Activated T-helper 9 cell treated with anti-CD3 and anti-CD28 coated beads, Interleukin-2, amount 50 U/mL, for 16 hours (primary cell): ENCODE measurements around the gene TMEM45A.
"Not testable (repeated sequence)": the region's sequence is repeated elsewhere in the genome, so short reads cannot be mapped to it uniquely, and the experiment has no call there.

Experiments
- DNase-seq: peaks from one replicate; pipeline ENCODE4 v3.0.0-alpha.2; 2020; ENCODE audit warnings: low read depth

Gene TMEM45A

GRCh38 chr3:100486808-100487207, 5.6 kb upstream of the TMEM45A start:
- no peak for DNase-seq

- DNase-seq, result no peak
Observed at GRCh38 chr3:100489118-100489517, 3.3 kb upstream of the TMEM45A start.

GRCh38 chr3:100496711-100497261, 4.4 kb downstream of the TMEM45A start:
- no peak for DNase-seq

- no peak for DNase-seq
Observed at GRCh38 chr3:100499651-100500050, 7.2 kb downstream of the TMEM45A start.

GRCh38 chr3:100500320-100500880, 8.0 kb downstream of the TMEM45A start:
- DNase-seq, result no peak

- DNase-seq, result no peak
Observed at GRCh38 chr3:100503448-100503847, 11.0 kb downstream of the TMEM45A start.

- DNase-seq, result no peak
Observed at GRCh38 chr3:100506355-100506754, 13.9 kb downstream of the TMEM45A start.

- DNase-seq, result not testable (repeated sequence)
Observed at GRCh38 chr3:100509818-100510217, 17.4 kb downstream of the TMEM45A start.

- no peak for DNase-seq
Observed at GRCh38 chr3:100516232-100516631, 23.8 kb downstream of the TMEM45A start.

GRCh38 chr3:100516838-100517237, 24.4 kb downstream of the TMEM45A start:
- DNase-seq, result no peak

GRCh38 chr3:100517276-100517675, 24.9 kb downstream of the TMEM45A start:
- no peak for DNase-seq

- DNase-seq, result no peak
Observed at GRCh38 chr3:100518244-100518643, 25.8 kb downstream of the TMEM45A start.

GRCh38 chr3:100518983-100519382, 26.6 kb downstream of the TMEM45A start:
- DNase-seq, result no peak

GRCh38 chr3:100521439-100521845, 29.0 kb downstream of the TMEM45A start:
- DNase-seq, result no peak

GRCh38 chr3:100522125-100522524, 29.7 kb downstream of the TMEM45A start:
- DNase-seq, result no peak

GRCh38 chr3:100523050-100523760, 30.8 kb downstream of the TMEM45A start:
- DNase-seq, result no peak

GRCh38 chr3:100525753-100526612, 33.6 kb downstream of the TMEM45A start:
- no peak for DNase-seq

GRCh38 chr3:100526613-100527346, 34.4 kb downstream of the TMEM45A start:
- DNase-seq, result no peak

GRCh38 chr3:100527347-100527735, 34.9 kb downstream of the TMEM45A start:
- no peak for DNase-seq

GRCh38 chr3:100531093-100531492, 38.7 kb downstream of the TMEM45A start:
- DNase-seq, result no peak

GRCh38 chr3:100532411-100532810, 40.0 kb downstream of the TMEM45A start:
- no peak for DNase-seq

- no peak for DNase-seq
Observed at GRCh38 chr3:100533176-100533575, 40.8 kb downstream of the TMEM45A start.
